Osteoblast (primary cell): ENCODE measurements around the gene RASAL2. TPM values are rescaled to one million over a fixed set of nuclear protein-coding genes. Genes with fewer than 3 reads are reported as not detected.

Source experiments
- DNase-seq: peaks from one replicate; pipeline ENCODE4 v3.0.0; 2011; ENCODE audit warnings: low spot score, mixed read lengths; ENCODE audit not compliant: insufficient read length; ENCODE audit errors: missing footprints
- H2AFZ ChIP-seq: 2 replicates; pipeline ENCODE4 v1.6.0; 2011; ENCODE audit warnings: mild to moderate bottlenecking, low read length
- H3K27ac ChIP-seq: 2 replicates; pipeline ENCODE4 v1.5.1; 2011; ENCODE audit warnings: mild to moderate bottlenecking, low read depth, low read length, moderate library complexity
- H3K27me3 ChIP-seq: 2 replicates; pipeline ENCODE4 v1.6.0; 2012; ENCODE audit warnings: mild to moderate bottlenecking, control low read depth, inconsistent platforms, low read length, moderate library complexity; ENCODE audit not compliant: insufficient read depth
- H3K36me3 ChIP-seq: 2 replicates; pipeline ENCODE4 v1.5.1; 2011; ENCODE audit warnings: mild to moderate bottlenecking, low read length, control low read depth, moderate library complexity; ENCODE audit not compliant: insufficient read depth
- H3K4me1 ChIP-seq: 2 replicates; pipeline ENCODE4 v1.5.1; 2011; ENCODE audit warnings: mild to moderate bottlenecking, low read length, control low read depth, moderate library complexity; ENCODE audit not compliant: insufficient read depth
- H3K4me2 ChIP-seq: 2 replicates; pipeline ENCODE4 v1.6.0; 2011; ENCODE audit warnings: mild to moderate bottlenecking, low read length; ENCODE audit not compliant: insufficient read depth
- H3K4me3 ChIP-seq: fragments of 200-600 bp; sonication (generic); 3 replicates; pipeline ENCODE4 v1.5.1; 2012; ENCODE audit warnings: mild to moderate bottlenecking, low read length, inconsistent platforms; ENCODE audit not compliant: insufficient read depth
- H3K79me2 ChIP-seq: 2 replicates; pipeline ENCODE4 v1.6.0; 2012; ENCODE audit warnings: mild to moderate bottlenecking, low read length, control low read depth, inconsistent platforms; ENCODE audit not compliant: insufficient read depth
- H3K9me3 ChIP-seq: 2 replicates; pipeline ENCODE4 v1.5.1; 2011; ENCODE audit warnings: low read depth, low read length, control low read depth
- H4K20me1 ChIP-seq: 2 replicates; pipeline ENCODE4 v1.6.0; 2012; ENCODE audit warnings: mild to moderate bottlenecking, low read length, control low read depth; ENCODE audit not compliant: insufficient read depth
- CTCF ChIP-seq: IDR thresholded peaks from 2 replicates; pipeline ENCODE4 v1.5.1; 2011; ENCODE audit warnings: mild to moderate bottlenecking, low read depth, low read length, moderate library complexity; ENCODE audit errors: extremely low read depth
- total RNA-seq: library from RNA; depleted of rRNA; stranded (reverse); fragments of >200 nt; gene quantifications from 2 replicates; pipeline ENCODE4 v1.2.3, GENCODE V29; 2012

The RASAL2 gene
- total RNA-seq, 1 donor = 59.4 TPM

- no peaks in the 10 kb centered on the region for H3K9me3 ChIP-seq
- peaks cover 89% of the 10 kb centered on the region for H3K79me2 ChIP-seq
- no peak overlapping the region for H3K4me3 ChIP-seq
- H3K27ac ChIP-seq = no peak overlapping the region
- no peak overlapping the region for H2AFZ ChIP-seq
- no peaks in the 10 kb centered on the region for H3K36me3 ChIP-seq
- H3K27me3 ChIP-seq = no peaks in the 10 kb centered on the region
- no peaks in the 10 kb centered on the region for H3K4me1 ChIP-seq
- no peak for TF ChIP-seq CTCF
- no peak for DNase-seq
- H4K20me1 ChIP-seq = peaks cover 17% of the 10 kb centered on the region
- H3K4me2 ChIP-seq = no peak overlapping the region
Observed at GRCh38 chr1:178174539-178174938, 80.6 kb downstream of the RASAL2 start.

- Histone ChIP-seq H3K36me3 (no peaks in the 10 kb centered on the region), H3K79me2 (peaks cover 93% of the 10 kb centered on the region), H3K4me2 (no peak overlapping the region), H3K4me3 (no peak overlapping the region), H3K9me3 (no peaks in the 10 kb centered on the region), H3K27ac (no peak overlapping the region), H4K20me1 (peaks cover 21% of the 10 kb centered on the region), H3K27me3 (no peaks in the 10 kb centered on the region), H3K4me1 (no peaks in the 10 kb centered on the region), H2AFZ (no peak overlapping the region)
- DNase-seq = no peak
- no peak for TF ChIP-seq CTCF
Observed at GRCh38 chr1:178180405-178180804, 86.5 kb downstream of the RASAL2 start.

- TF ChIP-seq CTCF = no peak
- H3K27ac ChIP-seq = no peak overlapping the region
- H3K4me3 ChIP-seq = no peak overlapping the region
- no peaks in the 10 kb centered on the region for H3K36me3 ChIP-seq
- H3K4me2 ChIP-seq = no peak overlapping the region
- DNase-seq = no peak
- no peaks in the 10 kb centered on the region for H3K4me1 ChIP-seq
- H3K27me3 ChIP-seq = no peaks in the 10 kb centered on the region
- peaks cover 15% of the 10 kb centered on the region for H4K20me1 ChIP-seq
- peaks cover 95% of the 10 kb centered on the region for H3K79me2 ChIP-seq
- no peak overlapping the region for H2AFZ ChIP-seq
- H3K9me3 ChIP-seq = no peaks in the 10 kb centered on the region
Observed at GRCh38 chr1:178183796-178184195, 89.9 kb downstream of the RASAL2 start.

- DNase-seq = no peak
- Histone ChIP-seq H3K4me3 (peak overlapping the region; percentile 17), H3K27me3 (no peaks in the 10 kb centered on the region), H3K79me2 (peaks cover 88% of the 10 kb centered on the region), H3K9me3 (no peaks in the 10 kb centered on the region), H4K20me1 (peaks cover 4% of the 10 kb centered on the region), H2AFZ (no peak overlapping the region), H3K4me2 (peak overlapping the region; percentile 55), H3K27ac (no peak overlapping the region), H3K4me1 (peaks cover 13% of the 10 kb centered on the region), H3K36me3 (no peaks in the 10 kb centered on the region)
- TF ChIP-seq CTCF = no peak
Observed at GRCh38 chr1:178188306-178188705, 94.4 kb downstream of the RASAL2 start.
